MM.1S (cell line): ENCODE measurements around the gene IFITM5.

ENCODE experiments used
- DNase-seq: peaks from one replicate; pipeline ENCODE4 v3.0.0-alpha.2; 2015
- H2AFZ ChIP-seq: fragments of 300-600 bp; sonication (generic); 2 replicates; pipeline ENCODE4 v1.6.0; 2016; ENCODE audit warnings: antibody characterized with exemption, low read length
- H3F3A ChIP-seq: fragments of 300-600 bp; sonication (generic); 2 replicates; pipeline ENCODE4 v1.6.1; 2016; ENCODE audit warnings: mild to moderate bottlenecking, antibody characterized with exemption, low read length, moderate library complexity, mixed read lengths; ENCODE audit not compliant: insufficient read depth
- H3K27ac ChIP-seq: fragments of 300-600 bp; sonication (generic); 2 replicates; pipeline ENCODE4 v1.5.1; 2016; ENCODE audit warnings: mild to moderate bottlenecking, low read length
- H3K27me3 ChIP-seq: fragments of 300-600 bp; sonication (generic); replicated peaks from 2 replicates; pipeline ENCODE4 v1.6.0; 2016; ENCODE audit warnings: low read length; ENCODE audit not compliant: insufficient read depth
- H3K36me3 ChIP-seq: fragments of 300-600 bp; sonication (generic); replicated peaks from 2 replicates; pipeline ENCODE4 v1.6.1; 2016; ENCODE audit warnings: mild to moderate bottlenecking, low read length, mixed read lengths; ENCODE audit not compliant: insufficient read depth
- H3K4me1 ChIP-seq: fragments of 300-600 bp; sonication (generic); 2 replicates; pipeline ENCODE4 v1.6.1; 2016; ENCODE audit warnings: low read length, mixed read lengths
- H3K4me2 ChIP-seq: fragments of 300-600 bp; sonication (generic); 2 replicates; pipeline ENCODE4 v1.6.0; 2016; ENCODE audit warnings: low read depth, low read length
- H3K4me3 ChIP-seq: fragments of 300-600 bp; sonication (generic); 2 replicates; pipeline ENCODE4 v1.5.1; 2016; ENCODE audit warnings: low read length, mixed read lengths
- H3K79me2 ChIP-seq: fragments of 300-600 bp; sonication (generic); 2 replicates; pipeline ENCODE4 v1.6.1; 2016; ENCODE audit warnings: mixed run types, low read length, mixed read lengths
- H3K9ac ChIP-seq: fragments of 300-600 bp; sonication (generic); 2 replicates; pipeline ENCODE4 v1.6.1; 2016; ENCODE audit warnings: low read length, mixed read lengths
- H3K9me2 ChIP-seq: fragments of 300-600 bp; sonication (generic); replicated peaks from 2 replicates; pipeline ENCODE4 v1.6.1; 2016; ENCODE audit warnings: mild to moderate bottlenecking, low read length, mixed read lengths; ENCODE audit not compliant: insufficient read depth
- H3K9me3 ChIP-seq: fragments of 300-600 bp; sonication (generic); replicated peaks from 2 replicates; pipeline ENCODE4 v1.6.1; 2016; ENCODE audit warnings: mild to moderate bottlenecking, low read length, mixed read lengths; ENCODE audit not compliant: insufficient read depth
- H4K20me1 ChIP-seq: fragments of 300-600 bp; sonication (generic); 2 replicates; pipeline ENCODE4 v1.6.1; 2016; ENCODE audit warnings: mild to moderate bottlenecking, low read length, moderate library complexity, mixed read lengths; ENCODE audit not compliant: insufficient read depth
- CTCF ChIP-seq: fragments of 300-600 bp; sonication (generic); IDR thresholded peaks from 2 replicates; pipeline ENCODE4 v1.5.1; 2016; ENCODE audit warnings: antibody characterized with exemption, low read length, mixed read lengths
- EZH2 ChIP-seq: fragments of 300-600 bp; sonication (generic); optimal IDR thresholded peaks from 2 replicates; pipeline ENCODE3; 2017; ENCODE audit warnings: low read depth, mild to moderate bottlenecking, antibody characterized with exemption, low read length, mixed read lengths
- EZH2phosphoT487 ChIP-seq: fragments of 300-600 bp; sonication (generic); IDR thresholded peaks from 2 replicates; pipeline ENCODE4 v1.6.1; 2018; ENCODE audit warnings: antibody characterized with exemption, low read length

Gene IFITM5

GRCh38 chr11:251550-251949, 47.8 kb downstream of the IFITM5 start:
- no peaks in the 10 kb centered on the region for H4K20me1 ChIP-seq
- no peaks in the 10 kb centered on the region for H3K9me2 ChIP-seq
- peaks cover 12% of the 10 kb centered on the region; the same call in 1 of the 2 replicates for H3K36me3 ChIP-seq
- no peaks in the 10 kb centered on the region; the same call in 1 of the 2 replicates for H3F3A ChIP-seq
- no peak overlapping the region for H3K4me3 ChIP-seq
- no peak overlapping the region for H3K9ac ChIP-seq
- no peaks in the 10 kb centered on the region for H3K27me3 ChIP-seq
- DNase-seq: no peak
- no peak overlapping the region for H3K4me2 ChIP-seq
- H3K27ac ChIP-seq: no peak overlapping the region
- H3K4me1 ChIP-seq: no peaks in the 10 kb centered on the region
- no peak for TF ChIP-seq EZH2
- no peak for TF ChIP-seq EZH2phosphoT487
- TF ChIP-seq CTCF: no peak
- H3K79me2 ChIP-seq: no peaks in the 10 kb centered on the region
- no peaks in the 10 kb centered on the region for H3K9me3 ChIP-seq
- H2AFZ ChIP-seq: no peak overlapping the region

GRCh38 chr11:250740-251299, 48.5 kb downstream of the IFITM5 start:
- Histone ChIP-seq H4K20me1 (no peaks in the 10 kb centered on the region), H3F3A (no peaks in the 10 kb centered on the region; the same call in 1 of the 2 replicates), H3K4me2 (no peak overlapping the region), H3K4me1 (no peaks in the 10 kb centered on the region), H3K4me3 (no peak overlapping the region), H3K27ac (no peak overlapping the region), H3K27me3 (no peaks in the 10 kb centered on the region), H3K79me2 (no peaks in the 10 kb centered on the region), H3K9me2 (no peaks in the 10 kb centered on the region), H2AFZ (no peak overlapping the region), H3K36me3 (peaks cover 12% of the 10 kb centered on the region; the same call in 1 of the 2 replicates), H3K9ac (no peak overlapping the region), H3K9me3 (no peaks in the 10 kb centered on the region)
- peak; percentile 57 for DNase-seq
- no peak for TF ChIP-seq EZH2
- no peak for TF ChIP-seq EZH2phosphoT487
- peak; percentile 55 for TF ChIP-seq CTCF

GRCh38 chr11:250274-250673, 49.1 kb downstream of the IFITM5 start:
- H3K9me3 ChIP-seq: no peaks in the 10 kb centered on the region
- no peaks in the 10 kb centered on the region for H3K27me3 ChIP-seq
- no peak overlapping the region for H3K27ac ChIP-seq
- H3K9ac ChIP-seq: no peak overlapping the region
- DNase-seq: no peak
- H3K9me2 ChIP-seq: no peaks in the 10 kb centered on the region
- no peaks in the 10 kb centered on the region for H3K79me2 ChIP-seq
- no peaks in the 10 kb centered on the region for H4K20me1 ChIP-seq
- H3K4me1 ChIP-seq: no peaks in the 10 kb centered on the region
- no peaks in the 10 kb centered on the region; the same call in 1 of the 2 replicates for H3F3A ChIP-seq
- no peak overlapping the region for H2AFZ ChIP-seq
- peaks cover 12% of the 10 kb centered on the region; the same call in 1 of the 2 replicates for H3K36me3 ChIP-seq
- no peak for TF ChIP-seq EZH2
- no peak for TF ChIP-seq EZH2phosphoT487
- no peak overlapping the region for H3K4me3 ChIP-seq
- no peak overlapping the region for H3K4me2 ChIP-seq

GRCh38 chr11:249062-249461, 50.3 kb downstream of the IFITM5 start:
- Histone ChIP-seq H4K20me1 (no peaks in the 10 kb centered on the region), H3K4me1 (no peaks in the 10 kb centered on the region), H2AFZ (no peak overlapping the region), H3K79me2 (peaks cover 4% of the 10 kb centered on the region; the same call in 1 of the 2 replicates), H3F3A (no peaks in the 10 kb centered on the region; the same call in 1 of the 2 replicates), H3K27ac (no peak overlapping the region), H3K9me2 (no peaks in the 10 kb centered on the region), H3K9ac (no peak overlapping the region), H3K4me3 (no peak overlapping the region), H3K9me3 (no peaks in the 10 kb centered on the region), H3K4me2 (no peak overlapping the region), H3K27me3 (no peaks in the 10 kb centered on the region), H3K36me3 (peaks cover 17% of the 10 kb centered on the region)
- TF ChIP-seq CTCF (no peak), EZH2 (no peak), EZH2phosphoT487 (no peak)
- DNase-seq: no peak
